Raji (cell line): ENCODE data around the gene RPP30.

ENCODE experiments used
- POLR2A ChIP-seq: IDR thresholded peaks from 2 replicates; pipeline ENCODE4 v1.6.1; 2011; ENCODE audit warnings: low read depth, low read length, control low read depth; ENCODE audit not compliant: insufficient read depth

RPP30 gene

DNA sequence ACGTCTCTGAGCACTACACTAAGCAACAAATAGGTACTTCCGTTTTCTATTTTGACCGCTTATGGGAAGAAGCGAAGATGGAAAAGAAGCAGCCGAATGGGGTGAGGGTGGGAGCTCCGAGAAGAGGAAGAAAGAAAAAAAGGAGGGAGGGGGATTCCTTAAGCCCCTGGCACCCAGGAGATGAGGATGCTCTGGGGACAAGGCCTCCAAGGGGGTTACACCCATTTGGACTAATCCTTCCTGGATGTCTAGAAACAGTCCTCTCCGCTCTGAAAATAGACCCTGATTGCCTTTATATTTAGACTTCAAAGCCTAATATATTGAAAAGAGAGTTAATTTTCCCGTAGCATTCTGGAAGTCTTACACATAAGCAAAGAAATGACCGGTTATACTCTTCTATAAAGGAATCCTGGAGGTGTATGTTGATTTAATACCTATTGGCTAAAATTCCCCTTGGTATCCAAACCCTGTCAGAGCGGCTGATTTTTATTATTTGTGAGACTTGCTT is 13.3 kb upstream of the RPP30 start:
- no peak for TF ChIP-seq POLR2A

DNA sequence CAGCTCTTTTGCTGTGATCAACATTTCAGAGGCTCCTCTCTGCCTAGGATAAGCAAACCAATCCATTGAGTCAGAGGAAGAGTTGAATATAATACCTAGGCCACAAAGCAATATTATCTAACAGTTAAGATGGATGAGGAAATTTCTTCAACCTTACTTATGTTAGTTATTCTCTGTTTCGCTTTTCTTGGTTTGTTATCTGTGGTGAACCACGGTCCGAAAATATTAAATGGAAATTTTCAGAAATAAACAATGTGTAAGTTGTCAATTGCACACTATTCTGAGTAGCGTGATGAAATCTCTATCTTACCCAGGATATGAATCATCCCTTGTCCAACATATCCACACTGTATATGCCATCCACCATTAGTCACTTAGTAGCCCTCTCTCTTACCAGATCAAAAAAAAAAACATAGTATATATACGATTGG is 12.4 kb upstream of the RPP30 start:
- TF ChIP-seq POLR2A = no peak

DNA sequence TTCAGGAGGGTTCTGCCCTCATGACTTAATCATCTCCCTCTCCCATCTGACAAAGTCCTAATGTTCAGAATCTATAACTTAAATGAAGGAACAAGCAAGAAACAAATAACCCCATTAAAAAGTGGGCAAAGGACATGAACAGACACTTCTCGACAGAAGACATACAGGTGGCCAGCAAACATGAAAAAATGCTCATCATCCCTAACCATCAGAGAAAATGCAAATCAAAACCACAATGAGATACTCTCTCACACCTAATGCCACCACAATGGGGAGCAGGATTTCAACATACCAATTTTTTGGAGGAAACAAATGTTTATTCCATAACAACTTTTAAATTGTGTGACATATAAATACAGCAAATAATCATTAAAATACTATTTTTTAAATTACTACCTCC is 11.0 kb upstream of the RPP30 start:
- TF ChIP-seq POLR2A = no peak

DNA sequence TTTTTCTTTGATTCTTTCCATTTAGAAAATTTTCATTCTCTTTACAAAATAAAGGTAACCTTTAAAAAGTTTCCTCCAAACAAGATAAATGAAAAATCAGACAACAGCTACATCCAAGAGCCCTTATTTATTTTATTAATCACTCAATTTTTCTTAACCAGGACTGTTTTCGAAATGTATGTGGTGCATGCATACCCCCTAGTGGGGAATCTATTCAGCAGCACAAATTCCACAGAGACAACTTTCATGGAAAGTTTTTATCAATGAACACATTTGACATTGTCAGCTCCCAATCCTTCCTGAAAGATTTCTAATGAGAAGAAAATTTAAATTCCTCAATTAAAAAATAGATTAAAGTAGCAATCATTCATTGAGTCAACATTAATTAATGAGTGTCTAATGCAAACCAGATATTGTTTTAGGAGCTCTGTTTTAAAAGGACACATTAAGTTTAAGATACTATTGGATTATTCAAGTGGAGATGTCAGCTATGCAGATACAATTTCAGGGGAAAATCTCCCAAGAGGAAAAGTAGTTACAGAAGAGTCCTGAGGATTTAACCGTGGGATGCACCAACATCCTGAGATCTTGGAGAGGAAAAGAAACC is 8.8 kb upstream of the RPP30 start:
- TF ChIP-seq POLR2A = no peak

DNA sequence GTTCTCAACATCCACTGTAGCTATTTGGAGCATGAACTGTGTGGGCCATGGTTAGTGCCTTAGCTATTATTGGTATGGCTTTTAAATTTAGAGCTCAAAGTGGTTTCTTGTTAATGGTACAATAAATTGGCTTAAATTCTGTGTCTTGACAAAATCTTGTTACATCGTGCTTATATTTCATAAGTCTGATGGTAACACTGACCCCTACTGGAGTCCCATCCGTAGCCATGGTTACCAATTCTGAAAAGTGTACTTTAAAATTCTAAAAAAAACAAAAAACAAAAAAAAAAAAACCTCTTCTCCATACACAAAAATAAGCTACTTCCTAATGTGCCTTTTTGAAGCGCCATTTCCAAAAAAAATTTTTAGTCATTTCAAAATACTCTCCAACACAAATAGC is 6.4 kb upstream of the RPP30 start:
- no peak for TF ChIP-seq POLR2A

DNA sequence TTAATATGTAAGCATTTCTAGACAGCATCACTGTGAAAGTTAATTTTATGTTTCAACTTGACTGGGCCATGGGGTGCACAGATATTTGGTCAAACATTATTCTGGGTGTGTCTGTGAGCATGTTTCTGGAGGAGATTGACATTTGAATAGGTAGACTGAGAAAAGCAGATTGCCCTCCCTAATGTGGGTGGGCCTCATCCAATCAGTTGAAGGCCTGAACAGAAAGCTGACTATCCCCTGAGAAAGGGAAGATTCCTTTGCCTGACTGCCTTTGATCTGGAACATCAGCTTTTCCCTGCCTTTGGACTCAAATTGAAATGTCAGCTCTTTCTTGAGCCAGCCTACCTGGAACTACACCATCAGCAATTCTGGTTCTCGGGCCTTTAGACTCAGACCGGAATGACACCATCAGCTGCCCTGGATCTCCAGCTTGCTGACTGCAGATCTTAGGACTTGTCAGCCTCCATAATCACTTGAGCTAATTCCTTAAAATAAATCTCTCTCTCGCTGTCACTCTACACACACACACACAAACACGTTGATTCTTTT is 5.7 kb upstream of the RPP30 start:
- no peak for TF ChIP-seq POLR2A

DNA sequence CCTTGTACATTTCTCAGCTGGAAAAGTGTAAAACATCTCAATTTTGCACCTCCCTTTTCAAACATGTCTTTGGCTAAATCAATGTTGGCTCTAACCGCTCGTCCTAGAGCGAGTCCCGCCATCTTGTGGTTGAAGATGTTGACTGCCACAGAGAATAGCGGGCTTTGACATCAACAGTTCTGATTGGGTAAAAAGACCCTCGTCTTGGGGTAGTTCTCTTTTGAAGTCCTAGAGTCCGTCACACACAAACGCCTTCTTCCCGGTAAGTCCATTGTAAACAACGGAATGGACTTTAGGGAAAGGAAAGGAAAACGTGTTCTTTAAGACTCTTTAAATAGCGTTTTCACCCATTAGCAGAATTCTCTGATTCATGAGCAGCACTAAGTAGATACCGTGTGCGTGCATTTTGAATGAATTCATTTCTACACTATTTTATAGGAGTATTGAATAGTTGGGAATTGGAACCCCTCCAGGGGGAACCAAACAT is 452 bp upstream of the RPP30 start:
- no peak for TF ChIP-seq POLR2A

DNA sequence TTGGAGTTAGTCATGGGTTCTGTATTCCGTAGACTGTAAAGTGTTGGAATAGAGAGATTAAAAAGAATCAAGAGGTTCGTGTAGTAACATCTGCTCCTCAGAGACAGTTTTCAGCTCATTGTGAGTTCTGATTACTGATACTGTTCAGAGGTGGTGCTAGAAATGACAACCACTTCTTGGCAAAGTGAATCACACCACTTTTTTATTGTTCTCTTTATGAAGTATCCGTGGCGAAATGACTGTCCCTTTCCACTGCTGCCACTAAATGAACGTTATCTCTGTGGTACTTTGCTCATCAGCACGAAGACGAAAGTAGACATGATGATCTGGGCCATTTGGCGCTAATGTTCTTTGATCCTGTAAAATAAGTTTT is 860 bp downstream of the RPP30 start:
- no peak for TF ChIP-seq POLR2A

DNA sequence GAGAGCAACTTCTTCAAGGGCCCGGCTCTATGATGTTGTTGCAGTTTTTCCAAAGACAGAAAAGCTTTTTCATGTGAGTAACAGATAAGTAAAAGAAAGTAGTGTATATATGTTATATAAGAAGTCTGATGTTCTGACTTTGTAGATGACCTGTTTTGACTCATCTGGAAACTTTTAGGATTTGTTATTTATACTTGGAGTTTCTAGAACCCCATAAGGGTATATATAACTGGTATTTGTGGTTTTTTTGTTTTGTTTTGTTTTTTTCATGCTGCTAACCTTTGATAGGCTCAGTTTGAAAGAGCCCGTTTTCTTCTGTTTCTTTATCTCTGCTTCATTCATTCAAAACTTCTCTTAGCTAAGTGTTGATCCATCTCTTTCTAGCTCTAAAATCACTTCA is 7.3 kb downstream of the RPP30 start:
- TF ChIP-seq POLR2A = no peak

DNA sequence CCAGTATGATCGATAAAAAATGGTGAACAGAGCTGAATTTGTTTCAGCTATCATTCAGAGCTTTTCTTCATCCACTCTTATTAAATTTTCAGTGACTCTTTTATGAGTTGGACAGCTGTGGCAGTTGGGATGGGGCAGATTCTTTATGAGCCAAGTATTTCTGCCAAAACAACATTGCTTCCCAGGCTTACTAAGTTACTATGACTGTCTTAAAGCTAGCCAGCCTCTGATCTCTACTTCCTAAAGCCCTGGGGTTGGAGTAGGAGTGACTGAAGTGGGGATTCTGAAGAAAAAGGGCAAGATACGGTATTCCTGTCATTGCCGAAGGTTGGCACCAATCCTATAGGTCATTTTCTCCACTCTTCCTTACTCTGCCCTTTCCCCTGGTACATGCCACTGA is 12.7 kb downstream of the RPP30 start:
- TF ChIP-seq POLR2A = no peak

DNA sequence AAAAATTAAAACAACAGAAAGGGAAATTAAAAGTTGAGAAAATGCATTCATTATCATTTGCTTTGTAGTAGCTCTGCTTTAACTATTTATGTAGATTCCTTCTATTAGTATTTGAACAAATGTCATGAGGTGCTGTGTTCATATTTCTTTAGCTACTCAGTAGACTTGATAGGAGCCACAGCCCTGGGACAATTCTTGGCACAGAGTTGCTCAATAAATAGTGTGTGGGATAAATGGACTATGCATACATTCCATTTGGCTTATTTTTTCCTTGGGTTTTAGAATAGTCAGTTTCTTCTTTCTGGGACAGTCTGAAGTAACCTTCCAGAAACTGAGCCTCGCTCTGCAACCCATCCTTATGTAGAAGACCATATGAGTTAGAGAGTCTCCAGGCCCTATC is 13.4 kb downstream of the RPP30 start:
- TF ChIP-seq POLR2A = no peak

DNA sequence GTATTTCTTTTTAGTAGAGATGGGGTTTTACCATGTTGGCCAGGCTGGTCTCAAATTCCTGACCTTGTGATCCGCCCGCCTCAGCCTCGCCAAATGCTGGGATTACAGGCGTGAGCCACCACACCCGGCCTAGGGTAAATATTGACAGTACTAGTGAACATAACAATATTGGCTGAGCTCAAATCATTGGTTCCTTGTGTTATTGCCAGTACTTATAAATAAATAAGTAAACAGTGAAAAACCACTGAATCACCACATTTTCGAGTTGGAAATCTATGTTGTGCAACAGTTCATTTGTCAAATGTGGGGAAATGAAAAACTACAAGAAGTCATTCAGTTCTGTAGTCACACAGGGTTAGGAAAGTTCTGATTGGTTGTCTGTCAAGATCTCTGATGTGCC is 15.8 kb downstream of the RPP30 start:
- TF ChIP-seq POLR2A = no peak

DNA sequence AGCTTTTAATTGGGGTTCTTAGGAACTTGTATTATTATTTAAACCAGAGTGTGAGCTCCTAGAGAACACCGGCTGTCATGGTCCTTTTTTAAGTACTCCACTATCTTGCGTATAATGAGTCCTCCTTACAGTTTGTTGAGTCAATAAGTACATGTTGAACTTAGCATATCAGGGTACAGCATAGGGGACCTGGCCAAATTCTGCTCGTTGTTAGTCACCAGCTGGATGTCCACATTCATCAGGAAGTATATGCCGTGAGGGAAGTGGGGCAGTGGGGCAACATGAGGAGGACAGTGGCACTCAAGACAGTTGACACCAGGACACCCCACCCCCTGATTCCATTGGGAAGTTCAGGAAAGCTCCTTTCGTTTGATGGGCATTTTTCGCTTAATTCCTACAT is 16.6 kb downstream of the RPP30 start:
- TF ChIP-seq POLR2A = no peak

DNA sequence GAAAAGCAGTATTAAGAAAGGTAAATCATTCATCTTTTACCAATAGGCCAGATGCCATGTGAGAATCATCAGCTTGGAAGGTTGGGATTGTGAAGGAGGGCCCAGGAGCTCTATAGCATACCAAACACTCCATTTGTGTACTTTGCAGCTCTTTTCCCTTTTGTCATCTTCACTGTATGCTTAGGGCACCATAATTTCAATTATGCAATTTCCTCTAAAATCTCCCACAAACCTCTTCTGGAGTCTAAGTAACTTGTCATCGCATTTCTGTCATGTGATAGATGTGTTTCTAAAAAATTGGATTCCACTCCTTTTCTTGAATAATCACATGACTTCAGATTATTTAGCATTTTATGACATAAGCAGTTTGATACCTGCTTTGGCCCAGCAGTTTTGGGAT is 17.9 kb downstream of the RPP30 start:
- no peak for TF ChIP-seq POLR2A

DNA sequence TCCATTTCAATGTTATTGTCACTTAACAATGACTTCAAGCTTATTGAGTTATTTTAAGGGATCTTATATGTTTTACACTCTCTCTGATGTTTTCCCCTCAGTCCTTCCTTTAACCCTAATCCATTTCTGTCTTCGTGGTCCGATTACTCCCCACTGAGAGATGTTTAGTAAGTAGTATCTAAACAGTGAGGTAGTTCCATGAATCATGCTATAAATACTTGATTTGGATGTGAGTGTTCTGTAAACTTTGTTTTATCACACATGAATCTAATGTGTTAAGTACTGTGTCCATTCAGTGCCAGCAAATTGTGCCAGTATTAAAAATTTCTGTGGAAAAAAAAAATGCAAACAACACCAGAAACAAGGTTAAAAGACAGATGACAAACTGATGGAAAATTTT is 18.6 kb downstream of the RPP30 start:
- no peak for TF ChIP-seq POLR2A

DNA sequence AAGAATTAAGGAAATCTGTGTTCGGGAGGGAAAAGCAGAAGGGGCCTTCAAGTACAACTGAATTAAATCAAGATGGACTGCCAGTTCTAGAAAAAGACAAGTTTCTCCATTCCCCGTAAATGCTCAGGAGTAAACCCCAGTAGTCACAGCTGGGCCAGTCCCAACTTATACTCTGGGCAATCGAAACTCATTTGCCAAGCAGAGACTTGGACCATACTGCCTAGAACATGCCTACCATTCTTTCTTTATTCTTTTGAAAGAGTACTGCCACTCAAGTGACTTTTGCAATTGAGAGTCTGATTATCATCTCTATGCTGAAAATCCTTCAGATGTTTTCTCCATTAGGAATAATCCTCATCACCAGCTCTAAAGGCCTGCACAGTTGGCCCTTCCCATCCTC is 21.4 kb downstream of the RPP30 start:
- no peak for TF ChIP-seq POLR2A

DNA sequence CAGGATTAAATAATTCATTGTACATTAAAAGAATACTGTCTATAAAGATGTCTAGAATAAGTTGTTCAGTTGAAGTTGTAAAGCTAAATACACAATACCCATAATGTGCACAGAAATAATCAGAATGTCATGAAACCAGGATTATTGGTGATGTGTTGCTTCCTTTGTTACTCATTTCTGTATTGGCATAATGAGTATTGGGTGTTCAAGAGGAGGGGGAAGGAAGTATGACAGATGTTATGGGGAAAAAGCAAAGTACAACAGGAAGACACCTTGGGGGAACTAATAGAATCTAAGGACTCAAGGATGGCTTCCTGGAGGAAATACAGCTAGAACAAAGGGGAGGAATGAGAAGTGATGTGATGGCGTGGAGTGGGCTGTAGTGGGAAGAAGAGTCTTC is 34.2 kb downstream of the RPP30 start:
- TF ChIP-seq POLR2A = no peak
